A204.1 (cell line): ENCODE results near the gene MAST2.

ENCODE experiments used
- FAIRE-seq: peaks from 2 replicates; lab custom pipeline; 2012; peaks lifted over from hg19 to GRCh38; lab: Jason Lieb, UNC

MAST2 gene

DNA sequence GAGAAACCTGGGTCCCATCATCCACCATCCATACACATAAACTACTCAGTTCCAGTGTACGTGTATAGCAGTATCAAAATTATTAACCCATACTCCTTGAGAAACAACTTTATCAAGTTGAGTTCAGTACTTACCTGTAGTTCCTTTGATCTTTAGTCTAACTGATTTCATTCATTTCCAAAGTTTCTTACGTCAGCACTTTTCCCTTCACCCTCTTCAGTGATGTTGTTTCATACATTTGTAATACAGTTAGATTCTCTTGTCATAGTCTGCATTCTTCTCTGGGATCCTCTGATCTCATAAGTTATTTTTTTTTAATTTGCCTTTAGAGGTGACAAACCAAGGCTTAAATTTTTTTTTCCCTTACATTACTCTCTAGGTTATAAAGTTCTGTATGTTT is 185.8 kb downstream of the MAST2 start:
- no peak for FAIRE-seq

DNA sequence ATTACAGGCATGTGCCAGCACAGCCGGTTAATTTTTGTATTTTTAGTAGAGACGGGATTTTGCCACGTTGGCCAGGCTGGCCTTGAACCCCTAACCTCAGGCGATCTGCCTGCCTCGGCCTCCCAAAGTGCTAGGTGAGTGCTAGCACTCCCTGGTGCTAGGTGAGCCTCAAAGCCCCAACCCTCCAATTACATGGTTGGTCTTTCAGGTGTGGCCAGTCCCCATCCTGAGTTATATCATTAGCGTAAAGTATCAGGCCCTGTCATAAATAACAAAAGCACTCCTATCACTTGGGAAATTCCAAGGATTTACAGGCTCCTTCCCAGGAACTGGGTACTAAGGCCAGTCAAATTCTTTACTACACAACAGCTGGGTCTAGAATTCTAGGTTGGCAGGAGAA is 191.0 kb downstream of the MAST2 start:
- no peak for FAIRE-seq

DNA sequence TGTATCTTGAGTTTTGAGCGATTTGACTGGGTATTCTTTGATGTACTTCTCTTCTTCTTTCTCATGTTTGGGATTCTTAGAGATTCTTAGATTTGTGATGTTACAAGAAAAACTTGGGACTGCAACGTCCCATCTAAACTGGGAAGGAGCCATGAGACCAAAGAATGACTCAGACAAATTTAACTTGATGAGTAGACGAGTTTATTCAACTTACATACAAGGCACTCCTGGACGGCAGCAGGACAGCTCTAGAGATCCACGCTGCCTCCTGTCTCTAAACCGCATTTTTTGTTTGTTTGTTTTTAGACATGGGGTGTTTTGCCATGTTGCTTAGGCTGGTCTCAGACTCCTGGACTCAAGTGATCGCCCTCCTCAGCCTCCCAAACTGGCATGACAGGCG is 191.9 kb downstream of the MAST2 start:
- no peak for FAIRE-seq

DNA sequence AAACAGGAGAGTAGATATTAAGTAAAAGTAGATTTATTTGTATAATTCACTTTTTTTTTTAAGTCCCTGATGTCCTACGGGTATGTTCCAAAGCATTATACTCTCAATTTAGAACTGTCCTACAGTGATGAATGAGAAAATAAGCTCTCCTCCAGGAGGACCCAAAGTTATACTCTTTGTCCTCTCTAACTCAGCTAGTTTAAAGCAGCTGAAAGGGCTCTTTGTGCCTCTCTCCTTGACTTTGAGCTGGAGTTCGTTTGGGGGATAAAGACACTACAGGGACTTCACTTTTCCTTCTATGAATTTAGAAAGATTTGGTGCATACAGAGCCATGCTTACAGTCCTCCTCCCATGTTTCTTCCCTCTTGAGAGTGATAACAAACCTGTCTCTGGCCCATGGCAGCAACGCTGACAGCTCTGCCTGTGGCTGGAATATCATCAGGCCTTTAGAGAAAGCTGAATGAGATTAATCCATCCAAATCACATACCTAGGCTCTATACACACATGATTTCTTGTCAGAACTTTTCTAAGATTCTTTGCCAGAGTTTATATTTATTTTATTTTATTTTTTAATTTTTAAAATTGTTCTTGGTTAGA is 194.7 kb downstream of the MAST2 start:
- FAIRE-seq, result no peak

DNA sequence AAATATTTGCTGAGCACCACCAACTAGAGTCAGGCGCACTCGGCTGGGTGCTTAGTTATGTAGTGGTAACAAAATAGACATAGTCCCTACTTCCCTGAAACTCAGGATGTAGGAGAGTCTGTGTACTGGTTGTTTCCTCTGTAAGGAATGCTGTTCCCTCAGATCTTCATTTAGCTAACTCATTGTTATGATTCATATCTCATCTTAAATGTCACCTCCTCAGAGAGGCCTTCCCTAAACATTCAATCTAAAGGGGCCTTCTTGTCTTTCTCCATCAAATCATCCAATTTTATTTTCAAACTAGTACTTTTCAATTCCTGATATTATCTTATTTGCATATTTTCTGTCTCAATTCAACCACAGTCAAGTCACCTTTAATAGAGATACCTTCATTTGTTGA is 196.1 kb downstream of the MAST2 start:
- no peak for FAIRE-seq

DNA sequence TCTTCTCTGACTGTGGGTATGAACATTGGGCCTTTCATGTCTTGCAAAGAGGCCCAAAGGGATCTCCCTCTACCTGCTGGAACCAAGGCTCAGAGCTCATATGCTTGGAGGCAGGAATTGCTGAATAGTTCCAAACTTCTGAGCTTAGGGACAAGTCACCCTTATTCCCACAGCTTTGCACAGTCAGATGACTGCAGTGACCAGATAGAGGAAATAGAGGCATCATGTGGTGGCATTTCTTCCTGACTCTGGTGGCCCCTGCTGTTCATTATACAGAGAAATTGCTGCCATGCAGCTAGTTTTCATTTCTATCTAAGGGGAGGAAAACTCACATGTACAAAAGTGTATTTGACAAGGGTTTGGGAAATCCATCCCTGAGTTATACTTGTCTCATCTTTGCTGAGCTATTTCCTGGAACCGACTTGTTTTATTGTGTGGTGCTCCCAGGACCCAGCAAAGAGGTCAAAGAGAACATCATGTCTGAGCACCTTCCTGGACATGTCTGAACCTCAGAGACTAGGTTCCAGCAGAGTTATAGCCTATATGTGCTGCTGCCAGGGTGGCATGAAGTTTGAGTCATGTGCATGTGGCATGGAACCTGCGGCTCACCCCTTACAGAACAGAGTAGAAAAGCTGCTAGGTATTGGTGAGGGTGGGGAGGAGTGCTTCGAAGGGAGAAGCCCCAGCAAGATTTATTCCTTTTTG is 197.8 kb downstream of the MAST2 start:
- FAIRE-seq, result no peak

DNA sequence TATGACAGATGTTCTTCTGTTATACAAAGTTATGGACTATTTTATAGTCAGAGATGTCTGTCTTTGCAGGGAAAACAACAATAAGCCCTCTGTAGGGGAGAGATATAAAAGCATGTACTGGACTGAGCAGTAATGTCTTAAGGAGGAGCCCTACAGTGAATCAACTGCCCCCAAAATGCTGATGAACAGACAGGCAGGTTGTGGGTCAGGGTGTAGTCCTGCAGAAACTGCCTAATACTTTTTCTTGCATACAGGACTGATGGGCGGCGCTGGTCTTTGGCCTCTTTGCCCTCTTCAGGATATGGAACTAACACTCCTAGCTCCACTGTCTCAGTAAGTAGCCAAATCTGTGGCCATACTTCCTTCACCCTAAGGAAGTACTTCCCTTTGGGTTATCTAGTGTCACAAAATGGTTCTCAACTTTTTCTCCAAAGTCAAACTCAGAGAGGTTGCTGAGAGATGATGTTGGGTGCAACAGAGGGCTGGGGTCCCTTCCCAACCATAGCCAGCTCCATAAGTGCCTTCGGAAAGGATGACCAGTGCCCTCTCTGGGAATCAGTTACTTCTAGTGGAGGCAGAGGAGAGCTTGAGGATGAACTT is 199.2 kb downstream of the MAST2 start:
- no peak for FAIRE-seq

DNA sequence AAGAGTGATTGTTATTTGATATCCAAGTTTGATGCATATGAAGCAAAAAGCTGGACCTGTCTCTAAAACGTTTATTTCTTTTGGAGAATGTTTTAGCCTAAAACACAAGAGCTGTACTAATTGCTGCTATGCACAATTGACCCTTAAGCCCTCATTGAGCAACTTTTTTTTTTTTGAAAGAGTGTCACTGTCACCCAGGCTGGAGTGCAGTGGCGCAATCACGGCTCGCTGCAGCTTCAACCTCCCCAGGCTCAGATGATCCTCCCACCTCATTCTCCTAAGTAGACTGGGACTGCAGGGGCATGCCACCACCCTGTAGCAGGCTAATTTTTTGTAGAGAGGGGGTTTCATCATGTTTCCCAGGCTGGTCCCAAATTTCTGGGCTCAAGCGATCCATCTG is 199.9 kb downstream of the MAST2 start:
- FAIRE-seq, result no peak

DNA sequence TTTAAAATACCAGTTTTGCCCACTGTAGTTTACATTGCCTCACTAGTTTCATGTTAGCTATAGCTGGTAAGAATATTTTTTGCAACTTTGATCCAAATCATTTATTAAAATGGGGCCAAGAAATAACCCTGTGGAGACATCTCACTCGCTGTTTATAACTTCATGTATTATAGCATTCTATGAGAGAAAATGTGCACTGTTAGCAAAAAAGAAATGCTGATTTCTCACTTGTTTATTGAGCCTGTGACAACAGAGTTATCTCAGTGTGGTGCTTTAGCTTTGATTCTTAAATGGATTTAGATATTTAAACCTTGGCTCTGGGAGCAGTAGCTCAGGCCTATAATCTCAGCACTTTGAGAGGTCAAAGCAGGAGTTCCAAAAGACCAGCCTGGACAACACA is 201.1 kb downstream of the MAST2 start:
- FAIRE-seq, result no peak

DNA sequence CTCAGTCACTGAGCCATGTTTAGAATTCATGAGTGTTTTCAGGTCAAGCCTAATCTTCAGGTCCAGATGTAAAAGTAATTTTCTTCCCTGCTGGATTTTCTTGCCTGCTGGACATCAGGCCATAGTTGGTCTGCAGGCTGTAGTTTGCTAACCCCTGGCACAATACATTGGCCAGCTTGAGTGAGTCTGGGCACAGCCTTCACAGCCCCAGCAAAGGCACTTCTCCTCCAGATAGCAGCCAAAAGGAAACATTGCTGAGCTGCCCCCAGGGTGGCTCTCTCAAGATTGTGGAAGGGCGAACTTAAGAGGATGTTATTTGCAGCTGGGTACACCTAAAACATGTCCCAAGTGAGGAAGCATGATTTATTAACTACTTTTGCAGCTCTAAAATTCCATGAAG is 202.2 kb downstream of the MAST2 start:
- no peak for FAIRE-seq

DNA sequence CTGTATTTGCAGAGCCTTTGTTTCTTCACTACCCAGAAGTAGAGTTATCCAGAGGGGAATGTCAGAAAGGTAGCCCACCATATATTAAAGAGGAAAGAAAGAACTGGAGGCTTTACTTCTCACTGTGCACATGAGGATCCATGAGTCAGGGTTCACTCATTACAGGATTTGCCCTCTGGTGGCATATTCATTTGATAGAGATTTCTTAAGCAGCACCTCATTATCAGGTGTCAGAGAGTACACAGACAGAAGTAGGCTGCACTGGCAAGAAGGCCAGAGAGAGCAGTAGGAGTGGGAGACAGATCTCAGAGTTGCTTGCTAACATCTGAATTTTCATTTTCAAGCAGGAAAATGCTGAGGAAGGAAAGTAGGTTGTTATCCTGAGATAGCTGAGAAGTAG is 205.2 kb downstream of the MAST2 start:
- FAIRE-seq, result no peak

DNA sequence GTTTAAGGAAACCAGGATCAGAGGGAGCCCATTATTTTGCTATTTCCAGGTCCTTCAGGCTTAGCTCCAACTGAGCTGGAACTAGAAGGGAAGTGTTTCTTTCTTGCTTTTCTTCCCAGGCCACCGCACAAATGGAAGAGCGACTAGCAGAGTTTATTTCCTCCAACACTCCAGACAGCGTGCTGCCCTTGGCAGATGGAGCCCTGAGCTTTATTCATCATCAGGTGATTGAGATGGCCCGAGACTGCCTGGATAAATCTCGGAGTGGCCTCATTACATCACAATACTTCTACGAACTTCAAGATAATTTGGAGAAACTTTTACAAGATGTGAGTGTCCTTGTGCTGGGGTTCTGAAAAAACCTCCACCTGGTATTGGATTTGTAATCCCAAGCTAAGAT is 207.2 kb downstream of the MAST2 start:
- no peak for FAIRE-seq

DNA sequence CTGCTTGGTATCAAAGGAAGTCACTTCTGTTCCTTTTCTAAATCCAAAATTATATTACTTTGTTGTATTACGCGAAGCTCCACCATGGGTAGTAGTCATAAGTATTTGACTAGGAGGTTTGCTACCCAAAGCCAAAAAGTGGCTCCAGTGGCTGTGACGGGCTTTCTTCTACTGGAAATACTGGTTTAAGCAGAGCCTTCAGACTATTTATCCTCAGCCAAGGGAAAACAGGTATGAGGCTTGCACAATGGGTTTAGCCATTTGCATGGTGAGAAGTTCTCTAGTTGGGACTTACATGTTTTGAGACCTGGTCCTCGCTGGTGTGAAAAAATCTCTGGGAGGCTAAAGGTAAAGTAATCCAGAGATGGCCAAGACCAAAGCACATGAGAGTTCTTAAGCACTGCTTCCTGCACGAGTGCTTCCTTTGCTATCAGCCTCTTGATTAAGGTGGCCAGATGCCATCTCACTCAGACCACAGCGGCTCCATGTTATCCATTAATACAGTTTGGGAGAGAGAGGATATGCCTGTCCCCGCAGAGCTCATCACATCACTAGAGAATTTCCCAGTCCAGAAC is 207.8 kb downstream of the MAST2 start:
- no peak for FAIRE-seq

DNA sequence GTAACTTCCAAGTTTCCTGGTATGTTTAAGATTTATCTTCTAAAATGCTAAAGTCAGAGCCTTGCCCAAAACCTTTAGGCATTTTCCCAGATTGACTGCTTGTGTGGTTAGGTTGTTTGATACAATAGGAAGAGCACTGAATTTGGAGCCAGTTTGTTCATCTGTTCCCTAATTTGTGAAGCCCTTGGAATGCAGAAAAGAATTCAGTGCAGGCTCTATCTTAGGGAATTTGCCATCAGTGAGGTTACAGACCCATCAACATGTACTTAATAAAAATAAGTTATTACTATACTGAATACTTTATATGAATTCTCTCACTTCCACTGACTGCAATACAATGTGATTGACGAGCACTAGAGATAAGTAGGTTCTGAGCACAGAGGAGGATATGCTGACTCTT is 208.8 kb downstream of the MAST2 start:
- no peak for FAIRE-seq

DNA sequence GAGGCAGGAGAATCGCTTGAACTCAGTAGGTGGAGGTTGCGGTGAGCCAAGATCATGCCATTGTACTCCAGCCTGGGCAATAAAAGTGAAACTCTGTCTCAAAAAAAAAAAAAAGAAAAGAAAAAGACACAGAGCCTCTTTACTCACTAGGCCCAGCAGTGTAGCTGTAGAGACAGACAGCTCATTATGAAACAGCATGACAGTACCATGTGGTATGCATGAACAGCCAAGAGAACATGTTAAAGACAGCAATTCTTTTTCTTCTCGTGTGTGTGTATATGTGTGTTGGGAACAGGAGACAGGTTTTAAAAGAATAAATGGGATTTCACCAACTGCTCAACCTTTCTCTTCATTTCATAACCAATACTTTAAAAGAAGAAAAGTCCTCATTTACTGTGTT is 210.2 kb downstream of the MAST2 start:
- no peak for FAIRE-seq

DNA sequence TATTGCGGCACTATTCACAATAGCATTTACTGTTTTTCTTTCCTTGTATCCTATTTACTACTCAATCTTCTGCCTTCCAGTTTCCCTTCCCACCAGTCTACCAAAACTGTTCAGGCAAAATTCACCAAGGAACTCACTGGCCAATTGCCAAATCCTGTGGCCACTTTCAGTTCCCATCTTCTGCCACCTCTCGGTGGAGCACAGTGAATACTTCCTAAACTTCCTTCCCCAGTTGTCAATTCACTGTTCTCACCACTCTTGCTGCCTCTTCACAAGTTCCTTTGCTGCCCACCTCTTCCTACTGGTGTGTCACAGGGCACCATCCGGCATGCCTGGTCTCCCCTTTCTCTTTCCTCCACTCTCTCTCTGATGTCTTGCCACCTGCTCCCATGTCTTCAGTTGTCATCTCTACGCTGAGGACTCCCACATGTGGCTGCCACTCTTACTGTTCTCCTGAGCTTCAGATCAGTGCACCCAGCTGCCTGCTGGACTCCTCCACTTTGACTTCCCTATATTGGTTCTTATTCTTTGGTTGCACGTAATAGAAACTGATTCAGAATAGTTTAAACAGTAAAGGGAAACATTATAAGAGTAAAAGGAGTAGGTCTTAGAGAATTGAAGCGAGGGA is 214.6 kb downstream of the MAST2 start:
- FAIRE-seq, result no peak

DNA sequence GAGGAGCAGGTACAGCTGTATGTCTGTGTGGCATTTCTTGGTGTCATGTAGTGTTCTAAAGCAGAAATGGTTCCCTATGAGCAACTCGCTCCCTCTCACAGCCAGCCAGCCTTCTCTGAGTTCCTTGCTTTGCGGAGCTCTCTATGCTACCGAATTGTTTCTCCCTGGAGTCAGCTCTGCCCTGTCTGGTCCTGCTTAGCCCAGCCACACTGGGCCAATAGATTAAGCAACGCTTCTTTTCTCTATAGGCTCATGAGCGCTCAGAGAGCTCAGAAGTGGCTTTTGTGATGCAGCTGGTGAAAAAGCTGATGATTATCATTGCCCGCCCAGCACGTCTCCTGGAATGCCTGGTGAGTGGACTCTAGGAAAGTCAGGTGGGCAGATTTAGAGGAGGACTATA is 215.9 kb downstream of the MAST2 start:
- FAIRE-seq, result no peak

DNA sequence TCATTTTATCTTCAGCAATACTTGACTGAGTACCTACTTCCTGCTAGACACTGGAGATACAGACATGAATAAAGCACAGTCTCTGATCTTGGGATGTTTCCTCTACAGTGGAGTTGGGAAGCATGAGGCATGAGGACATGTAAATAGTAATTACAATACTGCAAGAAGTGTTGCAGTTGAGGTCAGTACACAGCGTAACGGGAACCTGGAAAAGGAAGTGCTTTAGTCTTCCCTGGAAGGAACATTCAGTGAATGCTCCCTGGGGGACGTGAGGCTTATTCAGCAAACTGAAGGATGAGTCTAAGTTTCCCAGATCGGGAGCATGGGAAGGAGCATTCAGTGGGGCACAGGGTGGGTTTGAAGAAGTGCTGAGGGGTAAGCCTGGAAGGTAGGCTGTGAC is 216.6 kb downstream of the MAST2 start:
- no peak for FAIRE-seq

DNA sequence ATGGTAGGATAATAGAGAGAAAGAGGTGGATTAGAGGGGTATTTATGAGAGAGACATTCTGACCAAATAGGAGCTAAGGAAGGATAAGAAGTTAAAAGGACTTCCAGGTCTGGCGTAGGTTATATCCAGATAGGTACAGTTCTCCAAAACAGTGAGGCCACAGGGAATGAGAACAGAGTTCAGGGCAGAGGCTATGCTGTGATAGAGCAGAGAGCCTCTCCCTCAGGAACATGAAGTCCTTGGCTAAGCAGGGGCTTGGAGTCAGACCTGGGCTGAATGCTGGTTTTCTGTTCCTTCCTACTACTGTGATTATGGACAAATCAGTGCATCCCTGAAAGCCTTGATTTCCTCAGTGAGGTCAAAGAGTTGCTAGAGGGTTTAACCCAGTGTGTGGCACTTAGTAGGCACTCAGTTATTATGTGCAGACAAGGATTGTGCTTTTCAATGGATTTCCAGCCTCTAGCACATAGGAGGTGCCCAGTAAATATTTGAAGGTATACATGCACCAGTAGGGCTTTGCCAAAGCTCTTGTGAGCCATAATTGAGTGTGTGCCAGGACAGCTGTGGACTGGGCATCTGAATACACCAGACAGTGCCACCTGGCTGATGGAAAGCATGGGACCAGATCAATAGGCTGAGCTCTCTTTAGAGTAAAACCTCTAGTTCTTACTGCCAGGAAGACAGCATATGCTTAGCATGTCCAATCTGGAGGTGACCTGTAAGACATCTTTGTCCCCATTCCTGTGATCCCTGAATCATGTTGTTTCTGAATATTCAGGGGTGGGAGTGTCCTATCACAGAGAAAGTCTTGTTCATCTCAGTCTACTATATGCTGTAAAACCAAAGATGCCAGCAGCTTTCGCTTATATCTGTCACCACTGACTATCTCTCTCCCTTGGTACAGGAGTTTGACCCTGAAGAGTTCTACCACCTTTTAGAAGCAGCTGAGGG is 217.9 kb downstream of the MAST2 start:
- FAIRE-seq, result no peak

DNA sequence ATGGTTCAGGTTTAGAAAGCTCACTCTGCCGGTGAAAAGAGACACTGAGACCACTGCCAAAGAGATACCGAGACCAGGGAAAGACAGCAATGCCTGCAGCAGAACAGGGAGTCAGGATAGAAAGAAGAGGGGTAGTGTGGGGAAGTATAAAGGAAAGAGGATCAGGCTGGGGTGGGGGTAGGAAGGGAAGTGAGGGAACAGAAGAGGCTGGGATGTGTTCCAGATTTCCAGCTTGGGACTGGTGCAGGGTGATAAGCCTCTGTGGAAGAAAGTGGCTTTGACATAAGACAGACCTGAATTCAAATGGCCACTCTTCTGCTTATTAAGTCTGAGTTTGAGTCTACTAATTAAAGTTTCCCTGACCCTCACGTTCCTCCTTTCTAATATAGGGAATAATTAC is 223.1 kb downstream of the MAST2 start:
- no peak for FAIRE-seq

DNA sequence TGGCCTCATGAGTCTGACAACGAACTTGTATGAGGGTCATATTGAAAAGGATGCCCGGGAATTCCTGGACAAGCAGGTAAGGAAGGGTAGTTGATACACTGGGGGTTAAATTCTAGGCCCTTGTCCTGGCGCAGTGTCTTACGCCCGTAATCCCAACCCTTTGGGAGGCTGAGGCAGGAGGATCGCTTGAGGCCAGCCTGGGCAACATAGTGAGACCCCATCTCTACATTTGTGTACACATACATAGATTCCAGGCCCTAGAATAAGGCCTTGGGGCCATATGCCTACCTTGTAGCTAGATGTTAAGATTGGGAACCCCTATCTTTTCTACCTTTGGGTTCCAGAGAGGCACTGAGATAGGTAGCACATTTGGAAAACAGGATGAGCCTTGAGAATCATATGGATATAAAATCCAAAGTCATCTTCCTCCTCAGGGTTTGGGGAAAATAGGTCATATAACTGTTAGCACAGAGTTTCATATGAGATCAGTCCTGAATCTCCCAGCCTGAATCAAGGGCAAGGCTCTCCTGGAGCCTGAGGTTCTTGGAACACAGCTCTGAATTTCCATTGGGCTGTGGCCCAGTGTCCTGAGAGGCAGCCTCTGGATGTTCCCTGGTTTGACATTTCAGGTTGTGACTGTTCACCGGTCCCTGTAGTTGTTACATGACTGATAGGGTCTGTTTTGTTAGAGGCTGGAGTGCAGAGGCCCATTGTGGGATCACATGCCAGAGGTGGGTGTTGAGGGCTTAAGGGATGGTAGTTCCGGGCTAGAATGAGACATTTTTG is 224.6 kb downstream of the MAST2 start:
- FAIRE-seq, result no peak
